H1 (cell line): Measurements from ENCODE around the gene EEPD1. TPM values are rescaled to one million over a fixed set of nuclear protein-coding genes. Genes with fewer than 3 reads are reported as not detected.

ENCODE experiments used
- CTCF ChIA-PET: fragments of 300-600 bp; sonication (Branson Sonifier 250); formaldehyde crosslinking; loops from one replicate; lab custom pipeline; 2021; ENCODE audit not compliant: partially characterized antibody; lab: Charles Lee
- POLR2A ChIA-PET: fragments of 300-600 bp; sonication (Branson Sonifier 250); formaldehyde crosslinking; loops from one replicate; lab custom pipeline; 2021; ENCODE audit warnings: inconsistent platforms; ENCODE audit not compliant: partially characterized antibody; lab: Charles Lee
- DNase-seq, 2 experiments: peaks; one replicate each; pipeline versions ENCODE4 v3.0.0 to v3.0.0-alpha.2; 2010 to 2022; ENCODE audit warnings: low spot score in 2 of 2, low read depth in 1 of 2, mixed read lengths in 1 of 2
- FAIRE-seq: peaks from 2 replicates; lab custom pipeline; 2011; peaks lifted over from hg19 to GRCh38; lab: Jason Lieb, UNC
- H2AFZ ChIP-seq: 2 replicates; pipeline ENCODE4 v1.8.1; 2012; ENCODE audit warnings: low read length, inconsistent platforms
- H2AK5ac ChIP-seq: 2 replicates; pipeline ENCODE4 v1.6.1; 2013; ENCODE audit warnings: low read depth, low read length
- H2BK120ac ChIP-seq: replicated peaks from 2 replicates; pipeline ENCODE3; 2013; ENCODE audit warnings: low read depth, low read length, inconsistent platforms
- H2BK12ac ChIP-seq: 2 replicates; pipeline ENCODE4 v1.6.1; 2013; ENCODE audit warnings: low read depth, low read length
- H2BK15ac ChIP-seq: 2 replicates; pipeline ENCODE4 v1.6.1; 2013; ENCODE audit warnings: low read length
- H2BK20ac ChIP-seq: 2 replicates; pipeline ENCODE4 v1.6.1; 2013; ENCODE audit warnings: low read length
- H2BK5ac ChIP-seq: 2 replicates; pipeline ENCODE4 v1.6.1; 2013; ENCODE audit warnings: low read depth, low read length
- H3K14ac ChIP-seq: 2 replicates; pipeline ENCODE4 v1.6.1; 2013; ENCODE audit warnings: inconsistent platforms; ENCODE audit not compliant: insufficient read length
- H3K18ac ChIP-seq: 2 replicates; pipeline ENCODE4 v1.6.1; 2013; ENCODE audit warnings: low read length; ENCODE audit errors: extremely low read depth
- H3K23ac ChIP-seq: 2 replicates; pipeline ENCODE4 v1.6.1; 2013; ENCODE audit warnings: inconsistent platforms; ENCODE audit not compliant: insufficient read length
- H3K23me2 ChIP-seq: 2 replicates; pipeline ENCODE4 v1.6.1; 2013; ENCODE audit warnings: low read depth, low read length
- H3K27ac ChIP-seq: 2 replicates; pipeline ENCODE4 v1.6.1; 2011; ENCODE audit warnings: low read depth, low read length, inconsistent platforms
- H3K27me3 ChIP-seq, 4 experiments: replicated peaks in 1 of 4; 1 replicate in 1 of 4; 2 replicates in 3 of 4; pipeline versions ENCODE4 v1.6.1 to v1.8.1; 2011 to 2013; ENCODE audit warnings: low read length in 3 of 4, mild to moderate bottlenecking in 3 of 4, inconsistent platforms in 2 of 4, mixed read lengths in 2 of 4, moderate library complexity in 1 of 4; ENCODE audit not compliant: control insufficient read depth in 3 of 4, insufficient read depth in 3 of 4; ENCODE audit errors: extremely low read depth in 1 of 4
- H3K36me3 ChIP-seq, 4 experiments: 2 replicates each; pipeline versions ENCODE4 v1.6.1 to v1.8.1; 2011 to 2013; ENCODE audit warnings: mild to moderate bottlenecking in 4 of 4, low read length in 3 of 4, moderate library complexity in 2 of 4, control low read depth in 1 of 4, inconsistent platforms in 1 of 4; ENCODE audit not compliant: insufficient read depth in 4 of 4, control insufficient read depth in 2 of 4
- H3K4ac ChIP-seq: replicated peaks from 2 replicates; pipeline ENCODE3; 2013; ENCODE audit warnings: low read length, low read depth, mixed read lengths, inconsistent platforms; ENCODE audit not compliant: insufficient read length
- H3K4me1 ChIP-seq, 4 experiments: replicated peaks in 1 of 4; 1 replicate in 1 of 4; 2 replicates in 3 of 4; pipeline versions ENCODE4 v1.6.1 to v1.8.1; 2011 to 2013; ENCODE audit warnings: low read length in 3 of 4, inconsistent platforms in 2 of 4, mixed read lengths in 1 of 4; ENCODE audit not compliant: insufficient read depth in 4 of 4, control insufficient read depth in 3 of 4
- H3K4me2 ChIP-seq, 2 experiments: 2 replicates each; pipeline versions ENCODE4 v1.6.1 to v1.8.1; 2011 to 2013; ENCODE audit warnings: low read depth in 2 of 2, low read length in 2 of 2, control low read depth in 1 of 2, inconsistent platforms in 1 of 2, mild to moderate bottlenecking in 1 of 2; ENCODE audit not compliant: insufficient read depth in 1 of 2
- H3K4me3 ChIP-seq, 4 experiments: fragments of 200-600, 300-600 bp in 1 of 4; sonication (generic), shearing (Covaris generic), sonication (Bioruptor Twin) in 1 of 4; 2 replicates each; pipeline versions ENCODE4 v1.5.1 to v1.8.1; 2011 to 2016; ENCODE audit warnings: low read length in 4 of 4, low read depth in 3 of 4, control low read depth in 2 of 4, inconsistent platforms in 2 of 4, mild to moderate bottlenecking in 2 of 4, mixed read lengths in 1 of 4, moderate library complexity in 1 of 4; ENCODE audit not compliant: insufficient read depth in 2 of 4; ENCODE audit errors: extremely low read depth in 1 of 4
- H3K56ac ChIP-seq: replicated peaks from 2 replicates; pipeline ENCODE3; 2013; ENCODE audit warnings: low read depth, mild to moderate bottlenecking, mixed read lengths, low read length, inconsistent platforms; ENCODE audit not compliant: insufficient read length
- H3K79me1 ChIP-seq: 2 replicates; pipeline ENCODE4 v1.6.1; 2013; ENCODE audit warnings: low read depth, low read length, control low read depth
- H3K79me2 ChIP-seq, 2 experiments: 2 replicates each; pipeline versions ENCODE4 v1.6.1 to v1.8.1; 2012 to 2013; ENCODE audit warnings: low read length in 2 of 2, mild to moderate bottlenecking in 2 of 2, inconsistent platforms in 1 of 2; ENCODE audit not compliant: insufficient read depth in 2 of 2, control insufficient read depth in 1 of 2
- H3K9ac ChIP-seq, 4 experiments: replicated peaks in 1 of 4; 1 replicate in 1 of 4; 2 replicates in 3 of 4; pipeline versions ENCODE4 v1.6.1 to v1.8.1; 2011 to 2013; ENCODE audit warnings: low read depth in 3 of 4, low read length in 3 of 4, control low read depth in 2 of 4, mild to moderate bottlenecking in 2 of 4, moderate library complexity in 2 of 4, inconsistent platforms in 1 of 4; ENCODE audit errors: extremely low read depth in 1 of 4
- H3K9me3 ChIP-seq, 2 experiments: 2 replicates each; pipeline versions ENCODE4 v1.6.1 to v1.8.1; 2012 to 2013; ENCODE audit warnings: mild to moderate bottlenecking in 2 of 2, moderate library complexity in 2 of 2, control low read depth in 1 of 2, inconsistent platforms in 1 of 2, low read depth in 1 of 2, low read length in 1 of 2, mixed read lengths in 1 of 2; ENCODE audit not compliant: insufficient read depth in 2 of 2
- H4K20me1 ChIP-seq, 2 experiments: replicated peaks in 1 of 2; 2 replicates each; pipeline versions ENCODE3 to v1.8.1; 2011 to 2013; ENCODE audit warnings: inconsistent platforms in 2 of 2, low read length in 2 of 2, mild to moderate bottlenecking in 1 of 2; ENCODE audit not compliant: insufficient read depth in 2 of 2, control insufficient read depth in 1 of 2
- H4K5ac ChIP-seq: 2 replicates; pipeline ENCODE4 v1.6.1; 2013; ENCODE audit warnings: low read length, low read depth, mixed read lengths, inconsistent platforms; ENCODE audit not compliant: insufficient read length
- H4K8ac ChIP-seq: 2 replicates; pipeline ENCODE4 v1.8.0; 2013; ENCODE audit warnings: mild to moderate bottlenecking, moderate library complexity, low read length, inconsistent platforms; ENCODE audit not compliant: insufficient read depth; ENCODE audit errors: extremely low read depth
- H4K91ac ChIP-seq: replicated peaks from 2 replicates; pipeline ENCODE3; 2013; ENCODE audit warnings: low read length, mixed read lengths, inconsistent platforms; ENCODE audit not compliant: insufficient read length
- BCL11A ChIP-seq, 2 experiments: IDR thresholded peaks; one replicate each; pipeline ENCODE4 v1.6.1; 2011; ENCODE audit warnings: low read depth in 2 of 2, low read length in 2 of 2, mild to moderate bottlenecking in 2 of 2
- CBX5 ChIP-seq: fragments of 300-800, 300-1000 bp; sonication (generic); IDR thresholded peaks from 2 replicates; pipeline ENCODE4 v1.7.1; 2016; ENCODE audit warnings: antibody characterized with exemption, low read length, low read depth
- EP300 ChIP-seq, 2 experiments: IDR thresholded peaks; 1 replicate in 1 of 2; 2 replicates in 1 of 2; pipeline ENCODE4 v1.6.1; 2011 to 2012; ENCODE audit warnings: low read depth in 2 of 2, low read length in 2 of 2, mild to moderate bottlenecking in 2 of 2, borderline replicate concordance in 1 of 2, inconsistent platforms in 1 of 2, moderate library complexity in 1 of 2
- GTF2F1 ChIP-seq: IDR thresholded peaks from 2 replicates; pipeline ENCODE4 v1.6.1; 2012; ENCODE audit warnings: low read depth, low read length, improper control_type of control experiment, borderline replicate concordance
- HDAC6 ChIP-seq: IDR thresholded peaks from one replicate; pipeline ENCODE4 v1.7.1; 2012; ENCODE audit warnings: low read depth, mild to moderate bottlenecking, inconsistent platforms, low read length, moderate library complexity
- KDM4A ChIP-seq: IDR thresholded peaks from one replicate; pipeline ENCODE4 v1.7.1; 2012; ENCODE audit warnings: low read depth, mild to moderate bottlenecking, moderate library complexity, low read length, inconsistent platforms; ENCODE audit not compliant: severe bottlenecking
- RAD21 ChIP-seq, 2 experiments: IDR thresholded peaks in 1 of 2; conservative IDR thresholded peaks in 1 of 2; 2 replicates each; pipeline ENCODE4 v1.6.1; 2011; ENCODE audit warnings: low read depth in 2 of 2, low read length in 2 of 2, improper control_type of control experiment in 1 of 2, inconsistent platforms in 1 of 2, mild to moderate bottlenecking in 1 of 2, moderate library complexity in 1 of 2
- SIN3A ChIP-seq, 2 experiments: IDR thresholded peaks in 1 of 2; conservative IDR thresholded peaks in 1 of 2; 2 replicates each; pipeline ENCODE4 v1.6.1; 2011 to 2012; ENCODE audit warnings: low read length in 2 of 2, improper control_type of control experiment in 1 of 2, low read depth in 1 of 2, mild to moderate bottlenecking in 1 of 2
- ZNF274 ChIP-seq: IDR thresholded peaks from 2 replicates; pipeline ENCODE4 v1.7.0; 2012; ENCODE audit warnings: low read length, borderline replicate concordance; ENCODE audit errors: extremely low read depth
- whole genome bisulfite sequencing, 2 experiments: shearing (Covaris generic) in 1 of 2; methylation state at CpG; one replicate each; pipeline versions ENCODE4 v1.1.6 to v1.1.7; 2013 to 2015; ENCODE audit warnings: low lambda C conversion rate in 2 of 2, mixed read lengths in 2 of 2, inconsistent platforms in 1 of 2, low coverage in 1 of 2, missing lambda C conversion rate in 1 of 2; ENCODE audit not compliant: insufficient replicate concordance in 2 of 2, insufficient coverage in 1 of 2, insufficient read length in 1 of 2; ENCODE audit errors: extremely low coverage in 1 of 2, missing lambda C conversion rate in 1 of 2; 5-methylcytosine and 5-hydroxymethylcytosine counted together
- polyA plus RNA-seq, 7 experiments: library from polyadenylated mRNA; depleted of rRNA in 3 of 7; stranded (reverse) in 5 of 7; unstranded in 2 of 7; fragments of >200 nt in 5 of 7; fragments of 200-250 nt in 2 of 7; gene quantifications; 1 replicate in 5 of 7; 2 replicates in 1 of 7; 4 replicates in 1 of 7; pipeline versions ENCODE4 v1.2.1 to v1.2.3, GENCODE V29; 2011 to 2013; ENCODE audit warnings: missing spikeins in 2 of 7, mixed read lengths in 2 of 7
- total RNA-seq: library from RNA; stranded (reverse); fragmentation: NEBNext Ultra II Directional; extraction: Animal tissue kit (Norgen Biotek cat#: 25700); gene quantifications from 2 replicates; pipeline ENCODE4 v1.2.1, GENCODE V29; 2021
- TF ChIP-seq, protein P1 (sequence below): IDR thresholded peaks from 2 replicates; pipeline ENCODE4 v1.6.1; 2012; ENCODE audit warnings: inconsistent platforms
- TF ChIP-seq, protein P2 (sequence below): IDR thresholded peaks from 2 replicates; pipeline ENCODE4 v1.6.1; 2011; ENCODE audit warnings: low read length, improper control_type of control experiment

EEPD1 gene
- total and polyA plus RNA-seq, 2 of the 8 experiments (the other 6 are each of a cell fraction or from before 2014, with no cell fraction given): 3.1 to 7.8 TPM

DNA sequence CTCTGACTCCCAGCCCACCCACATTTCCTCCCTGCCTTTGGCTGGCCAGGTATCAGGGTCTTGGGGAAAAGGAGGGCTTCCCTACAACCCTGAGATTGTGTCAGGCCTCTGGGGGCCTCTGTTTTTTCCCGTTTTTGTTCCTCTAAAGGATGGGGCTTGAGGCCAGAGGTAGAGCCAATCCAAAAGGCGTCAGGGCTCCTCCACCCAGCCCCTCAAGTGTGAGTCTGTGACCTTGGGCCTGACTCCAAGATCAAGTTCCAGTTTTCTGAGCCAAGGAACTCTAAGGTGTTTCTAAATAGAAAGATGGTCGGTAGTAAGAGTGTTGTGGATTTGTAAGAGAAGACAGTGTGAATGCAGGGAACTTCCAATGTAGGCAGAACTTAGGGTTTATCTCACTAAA, 6.6 kb downstream of the EEPD1 start:
- Histone ChIP-seq H2BK12ac (no peak overlapping the region), H3K27ac (no peak overlapping the region), H3K23me2 (no peaks in the 10 kb centered on the region; the same call in 1 of the 2 replicates), H3K9ac (no peak overlapping the region), H3K4me2 (no peak overlapping the region), H2BK120ac (no peak overlapping the region), H3K4ac (no peak overlapping the region), H3K79me2 (peaks cover 0 to 12% of the 10 kb centered on the region in 2 experiments; a peak in 1 of 4 replicates), H3K79me1 (peaks cover 1% of the 10 kb centered on the region), H3K36me3 (no peaks in the 10 kb centered on the region), H4K20me1 (peaks cover 10% of the 10 kb centered on the region in 2 experiments), H2AK5ac (no peak overlapping the region), H3K4me1 (peaks cover 0 to 8% (median 7%) of the 10 kb centered on the region in 4 experiments; a peak in 5 of 7 replicates), H3K18ac (no peak overlapping the region), H3K4me3 (no peak overlapping the region), H3K23ac (no peak overlapping the region), H3K27me3 (peaks cover 0 to 6% (median under 1%) of the 10 kb centered on the region in 4 experiments; a peak in 3 of 7 replicates), H4K8ac (no peak overlapping the region), H2BK20ac (no peak overlapping the region), H2BK5ac (no peak overlapping the region), H3K9me3 (no peaks in the 10 kb centered on the region), H3K56ac (no peak overlapping the region), H4K5ac (no peak overlapping the region), H2BK15ac (no peak overlapping the region), H3K14ac (no peak overlapping the region), H2AFZ (no peak overlapping the region), H4K91ac (no peak overlapping the region)
- CTCF ChIA-PET: interaction anchor here (0.7 to 2.3 kb wide), 3 partner anchors 27 to 132 kb away, joined by 3 to 6 read pairs (median 3); no protein-coding TSS in a partner anchor
- FAIRE-seq: no peak
- POLR2A ChIA-PET: no interaction called here
- DNase-seq: no peak
- 85% methylated on average over 3 of the region's 3 CpGs; no CpG with 5 or more reads in 1 of the 2 experiments for WGBS, 2 experiments
- TF ChIP-seq, protein P1, sequence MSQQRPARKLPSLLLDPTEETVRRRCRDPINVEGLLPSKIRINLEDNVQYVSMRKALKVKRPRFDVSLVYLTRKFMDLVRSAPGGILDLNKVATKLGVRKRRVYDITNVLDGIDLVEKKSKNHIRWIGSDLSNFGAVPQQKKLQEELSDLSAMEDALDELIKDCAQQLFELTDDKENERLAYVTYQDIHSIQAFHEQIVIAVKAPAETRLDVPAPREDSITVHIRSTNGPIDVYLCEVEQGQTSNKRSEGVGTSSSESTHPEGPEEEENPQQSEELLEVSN: no peak
- TF ChIP-seq KDM4A: no peak
- no peak for TF ChIP-seq BCL11A (IDR thresholded peaks at IDR 0.05; ENCODE audit: low read depth in 2 of 2, low read length in 2 of 2)
- TF ChIP-seq CBX5: no peak
- TF ChIP-seq SIN3A (conservative IDR thresholded peaks at IDR 0.05 in 1 of 2, IDR thresholded peaks at IDR 0.05 in 1 of 2; ENCODE audit: low read depth in 1 of 2, low read length in 2 of 2): no peak
- TF ChIP-seq EP300 (IDR thresholded peaks at IDR 0.05; ENCODE audit: borderline replicate concordance in 1 of 2, low read depth in 2 of 2, low read length in 2 of 2): no peak
- TF ChIP-seq GTF2F1: no peak
- TF ChIP-seq, protein P2, sequence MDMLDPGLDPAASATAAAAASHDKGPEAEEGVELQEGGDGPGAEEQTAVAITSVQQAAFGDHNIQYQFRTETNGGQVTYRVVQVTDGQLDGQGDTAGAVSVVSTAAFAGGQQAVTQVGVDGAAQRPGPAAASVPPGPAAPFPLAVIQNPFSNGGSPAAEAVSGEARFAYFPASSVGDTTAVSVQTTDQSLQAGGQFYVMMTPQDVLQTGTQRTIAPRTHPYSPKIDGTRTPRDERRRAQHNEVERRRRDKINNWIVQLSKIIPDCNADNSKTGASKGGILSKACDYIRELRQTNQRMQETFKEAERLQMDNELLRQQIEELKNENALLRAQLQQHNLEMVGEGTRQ: no peak
- TF ChIP-seq HDAC6: no peak
- TF ChIP-seq RAD21 (IDR thresholded peaks at IDR 0.05 in 1 of 2, conservative IDR thresholded peaks at IDR 0.05 in 1 of 2; ENCODE audit: low read depth in 2 of 2, low read length in 2 of 2): no peak
- no peak for TF ChIP-seq ZNF274
